ENCODE data around the gene CDYL2.
"Not testable (repeated sequence)": the region's sequence is repeated elsewhere in the genome, so short reads cannot be mapped to it uniquely, and the experiment has no call there.

CDYL2 gene

DNA sequence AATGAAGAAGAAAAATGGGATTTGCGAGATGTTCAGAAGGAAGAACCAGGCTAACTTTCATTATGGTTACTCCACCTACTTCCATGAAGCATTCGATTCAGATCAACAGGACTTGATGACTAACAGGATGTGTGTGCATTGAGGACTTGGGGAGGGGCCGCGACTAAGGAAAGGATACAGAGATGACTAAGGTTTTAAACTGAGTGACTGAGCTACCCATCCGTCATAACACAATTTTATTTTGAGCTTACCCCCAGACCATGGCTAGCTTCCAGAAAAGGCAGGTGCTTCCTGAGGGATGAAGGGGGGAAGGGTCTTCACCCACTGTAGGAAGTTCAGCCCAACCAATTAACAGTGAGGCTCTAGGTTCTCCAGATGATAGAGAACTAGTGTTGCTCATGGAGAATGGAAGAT, 2.5 kb upstream of the CDYL2 start:
- no peak for DNase-seq

DNA sequence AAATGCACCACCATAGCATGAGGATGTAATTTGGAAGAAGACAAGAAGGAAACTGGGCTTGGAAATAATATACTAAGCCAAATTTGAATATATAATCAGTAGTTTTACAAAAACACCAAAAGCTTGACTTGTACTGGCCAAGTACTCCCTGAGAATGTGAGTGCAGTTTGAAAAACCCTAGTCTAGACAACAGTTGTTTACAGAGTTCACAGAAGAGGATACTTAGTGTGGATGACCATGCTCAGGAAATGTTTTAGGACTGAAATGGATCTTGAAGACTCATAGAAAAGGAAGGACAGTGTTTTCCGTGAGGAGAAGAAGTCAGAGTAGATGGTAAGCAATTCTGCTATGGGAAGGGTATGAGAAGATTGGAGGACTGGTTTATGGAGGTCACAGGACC, 1.9 kb upstream of the CDYL2 start:
- no peak for DNase-seq

DNA sequence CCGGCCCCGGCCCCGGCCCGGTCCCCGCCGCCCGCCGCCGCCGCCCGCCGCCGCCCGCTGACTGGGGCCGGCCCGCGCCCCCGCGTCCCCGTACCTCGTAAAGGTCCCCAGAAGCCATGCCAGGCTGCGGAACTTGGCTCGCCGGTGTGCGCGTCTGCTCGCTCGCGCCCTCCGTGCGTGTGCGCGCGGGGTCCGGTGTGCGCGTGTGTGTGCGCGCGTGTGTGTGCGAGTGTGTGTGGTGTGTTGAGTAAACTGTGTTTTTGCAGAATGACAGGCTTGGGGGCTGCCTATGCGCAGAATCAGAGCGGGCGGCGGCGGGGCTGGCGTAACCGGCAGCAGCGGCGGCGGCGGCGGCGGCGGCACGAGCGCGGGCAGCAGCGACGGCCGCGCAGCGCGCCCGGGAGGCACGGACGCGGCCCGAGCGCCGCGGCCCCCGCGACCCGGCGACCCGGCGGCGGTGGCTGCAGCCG, 307 bp downstream of the CDYL2 start:
- no peak for DNase-seq

DNA sequence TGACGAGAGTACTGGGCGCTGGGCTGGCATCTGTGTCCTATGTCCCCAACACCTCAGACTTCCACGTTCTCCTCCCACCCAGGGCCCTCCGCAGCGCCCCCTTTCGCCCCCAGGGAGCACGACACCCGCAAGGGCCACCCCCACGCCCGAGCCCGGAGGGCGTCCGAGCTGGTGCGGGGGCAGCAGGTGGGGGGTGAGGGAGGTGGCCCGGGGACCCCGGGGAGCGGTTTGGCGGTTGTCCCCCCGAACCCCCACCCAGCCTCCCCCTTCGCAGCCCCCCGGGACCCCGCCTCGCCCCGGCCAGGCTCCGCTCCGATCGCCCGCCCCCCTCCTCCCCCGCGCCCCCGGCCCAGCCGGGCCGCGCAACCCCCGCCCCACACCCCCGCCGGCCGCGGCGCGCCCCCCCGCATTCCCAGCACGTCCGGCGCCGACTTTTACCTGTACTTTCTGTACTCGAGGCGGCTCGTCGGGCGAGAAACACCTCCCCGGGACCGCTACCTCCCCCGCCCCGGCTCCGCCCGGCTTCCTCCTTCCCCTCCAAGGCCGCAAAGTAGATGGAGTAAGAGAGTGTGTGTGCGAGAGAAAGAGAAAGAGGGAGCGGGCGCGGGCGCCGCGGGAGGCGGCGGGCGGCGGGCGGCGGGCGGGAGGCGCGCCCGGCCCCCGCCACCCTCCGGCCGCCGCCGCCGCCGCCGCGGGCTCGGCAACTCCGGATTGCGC, 901 bp downstream of the CDYL2 start:
- DNase-seq = no peak

DNA sequence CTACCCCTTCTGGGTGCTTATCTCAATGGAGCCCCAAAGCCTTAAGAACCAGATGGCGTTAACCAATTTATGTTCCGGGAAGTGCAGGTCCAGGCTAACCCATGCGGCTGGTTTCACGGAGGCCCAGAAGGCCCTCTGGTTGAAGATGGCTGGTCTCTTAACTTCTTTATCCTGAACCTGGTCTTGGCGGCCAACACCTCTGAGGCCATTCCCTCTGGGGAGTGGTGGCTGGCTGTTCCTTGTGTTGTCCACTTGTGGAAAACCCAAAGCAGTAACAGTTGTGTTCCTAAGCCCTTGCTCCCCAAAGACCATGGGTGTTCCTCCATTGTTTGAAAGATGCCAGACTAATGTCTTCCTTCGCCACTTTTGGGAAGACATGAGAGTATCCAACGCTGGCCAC, 1.5 kb downstream of the CDYL2 start:
- no peak for DNase-seq

DNA sequence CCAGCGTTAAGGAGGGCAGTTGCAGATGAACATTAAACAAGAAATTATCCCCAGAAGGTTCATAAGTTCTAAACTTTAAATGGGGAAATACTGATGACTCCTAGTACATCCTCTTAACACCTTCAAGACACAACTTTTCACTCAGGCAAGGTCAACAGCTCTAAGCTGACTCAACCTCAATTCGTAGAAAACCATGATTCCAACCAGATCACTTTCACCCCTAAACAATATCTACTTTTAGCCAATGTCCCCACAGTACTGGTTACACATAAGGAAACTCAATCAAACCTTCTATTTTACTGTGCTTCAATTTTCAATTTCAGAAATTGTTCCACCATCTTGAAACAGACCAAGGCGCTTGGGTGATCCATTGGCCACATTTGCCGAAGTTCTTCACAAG, 2.3 kb downstream of the CDYL2 start:
- DNase-seq = no peak

DNA sequence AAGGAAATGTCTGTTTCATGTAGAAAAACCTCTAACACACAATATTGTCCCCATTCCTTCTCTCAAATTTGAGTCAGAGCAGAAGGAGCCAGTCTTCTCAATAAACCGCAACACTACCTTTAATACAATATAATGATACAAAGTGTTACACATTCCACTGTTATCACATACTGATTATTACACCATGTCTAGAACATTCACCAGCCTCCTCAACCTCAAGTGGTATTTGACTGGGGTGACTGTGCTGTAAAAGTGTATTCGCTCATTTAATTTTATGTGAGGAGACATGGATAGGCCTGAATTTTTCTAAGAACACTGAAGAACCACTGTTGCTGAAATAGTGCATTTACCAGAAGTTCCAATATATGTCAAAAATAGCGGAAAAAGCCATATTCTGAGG, 10.3 kb downstream of the CDYL2 start:
- DNase-seq = no peak

DNA sequence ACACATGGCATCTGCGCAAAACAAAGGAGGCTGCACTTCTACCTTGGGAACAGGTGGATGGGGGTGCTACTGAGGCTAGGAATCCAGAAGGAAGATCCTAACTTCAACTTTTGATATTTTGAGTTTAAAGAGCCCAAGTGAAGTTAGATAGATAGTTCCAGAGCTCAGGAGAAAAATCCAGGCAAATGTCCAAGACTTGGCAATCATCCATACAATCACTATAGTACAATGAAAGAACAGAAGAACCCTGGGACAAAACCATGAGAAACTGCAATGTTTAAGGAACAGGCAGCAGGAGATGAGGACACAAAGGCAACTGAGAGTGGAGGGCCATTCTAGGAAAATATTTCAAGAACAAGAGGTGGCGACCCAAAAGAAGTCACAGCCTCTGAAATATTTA, 12.4 kb downstream of the CDYL2 start:
- DNase-seq = no peak

DNA sequence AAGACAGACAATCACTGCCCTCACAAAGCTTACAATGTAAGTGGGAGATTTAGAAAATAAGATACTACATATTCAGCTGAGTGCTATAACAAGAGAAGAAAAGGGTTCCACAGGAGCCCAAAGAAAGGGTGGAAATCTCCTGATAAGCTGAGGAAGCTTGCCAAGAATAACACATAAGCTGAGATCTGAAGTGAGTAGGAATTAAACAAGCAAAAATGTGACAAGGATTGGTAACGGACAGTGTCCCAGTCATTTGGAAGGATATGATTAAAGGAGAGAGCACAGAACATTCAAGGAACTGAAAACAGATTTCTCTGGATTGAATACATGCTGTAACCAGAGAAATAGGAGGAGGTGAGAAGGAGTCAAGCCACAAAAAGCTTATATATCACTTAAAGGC, 13.0 kb downstream of the CDYL2 start:
- no peak for DNase-seq

DNA sequence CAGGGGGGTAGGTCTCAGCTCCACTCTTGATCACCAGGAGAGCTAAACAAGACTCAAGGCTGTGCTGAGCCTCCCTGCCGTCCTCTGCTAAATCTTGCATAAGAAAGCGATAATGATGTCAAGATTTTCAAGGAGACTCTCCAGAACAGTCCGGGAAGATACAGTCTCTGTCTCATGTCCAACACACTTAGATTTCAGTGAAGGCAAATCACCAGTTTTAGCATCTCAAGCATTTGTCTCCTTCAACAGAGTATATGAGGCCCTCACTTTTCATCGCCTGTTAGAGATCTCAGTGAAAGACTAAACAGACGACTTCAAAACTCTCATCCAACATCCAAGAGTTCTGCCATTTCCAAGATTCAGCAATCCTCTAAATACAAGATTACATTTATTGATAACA, 13.6 kb downstream of the CDYL2 start:
- no peak for DNase-seq

DNA sequence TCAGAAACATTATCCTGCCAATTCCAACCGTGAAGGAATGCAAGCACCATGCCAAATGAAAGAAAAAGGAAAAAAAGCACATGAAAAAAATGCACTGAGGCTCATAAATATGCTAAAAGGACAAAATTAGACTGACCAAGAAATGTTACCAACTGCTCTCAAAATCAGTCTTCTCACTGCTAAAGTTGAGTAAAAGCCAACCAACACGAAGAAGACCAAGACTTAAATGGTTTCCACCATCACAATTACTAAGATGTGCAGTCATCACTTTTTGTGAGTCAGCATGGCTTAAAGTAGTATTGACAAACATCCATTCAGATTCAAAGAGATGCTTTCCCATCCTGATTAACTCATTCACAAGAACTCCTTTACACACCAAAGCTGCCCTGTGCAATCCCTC, 16.4 kb downstream of the CDYL2 start:
- no peak for DNase-seq

DNA sequence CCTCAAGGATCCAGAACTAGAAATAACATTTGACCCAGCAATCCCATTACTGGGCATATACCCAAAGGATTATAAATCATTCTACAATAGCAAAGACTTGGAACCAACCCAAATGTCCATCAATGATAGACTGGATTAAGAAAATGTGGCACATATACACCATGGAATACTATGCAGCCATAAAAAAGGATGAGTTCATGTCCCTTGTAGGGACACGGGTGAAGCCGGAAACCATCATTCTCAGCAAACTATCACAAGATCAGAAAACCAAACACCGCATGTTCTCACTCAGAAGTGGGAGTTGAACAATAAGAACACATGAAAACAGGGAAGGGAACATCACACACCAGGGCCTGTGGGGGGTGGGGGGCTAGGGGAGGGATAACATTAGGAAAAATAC, 17.8 kb downstream of the CDYL2 start:
- DNase-seq = not testable (repeated sequence)

DNA sequence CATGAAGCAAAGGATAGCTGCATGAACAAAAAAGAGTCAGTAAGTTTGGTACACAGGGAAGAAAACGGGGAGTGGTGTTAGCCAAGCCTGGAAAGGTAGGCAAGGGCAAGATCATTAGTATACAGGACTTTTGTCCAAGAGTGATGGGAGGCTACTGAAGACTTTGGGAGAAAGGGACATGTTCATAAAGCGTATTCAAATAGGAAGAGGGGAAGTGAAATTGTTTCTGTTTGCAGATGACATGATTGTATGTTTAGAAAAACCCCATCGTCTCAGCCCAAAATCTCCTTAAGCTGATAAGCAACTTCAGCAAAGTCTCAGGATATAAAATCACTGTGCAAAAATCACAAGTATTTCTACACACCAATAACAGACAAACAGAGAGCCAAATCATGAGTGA, 19.4 kb downstream of the CDYL2 start:
- DNase-seq = no peak

DNA sequence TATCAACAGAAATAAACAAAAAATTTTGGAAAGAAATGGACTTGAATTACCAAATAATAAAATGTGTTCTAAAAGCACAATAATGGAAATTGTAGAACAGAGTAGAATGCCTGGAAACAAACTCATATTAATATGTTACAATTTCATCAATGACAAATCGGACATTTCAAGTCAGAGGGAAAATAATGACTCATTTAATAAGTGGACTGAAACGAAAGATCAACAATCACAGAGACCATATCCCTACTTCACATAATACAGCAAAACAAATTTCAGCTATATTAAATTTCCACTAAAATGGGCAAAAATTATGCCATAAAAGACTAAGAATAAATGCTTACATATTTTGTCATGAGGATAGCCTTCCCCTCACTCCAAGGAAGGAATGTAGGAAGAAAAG, 25.7 kb downstream of the CDYL2 start:
- no peak for DNase-seq

DNA sequence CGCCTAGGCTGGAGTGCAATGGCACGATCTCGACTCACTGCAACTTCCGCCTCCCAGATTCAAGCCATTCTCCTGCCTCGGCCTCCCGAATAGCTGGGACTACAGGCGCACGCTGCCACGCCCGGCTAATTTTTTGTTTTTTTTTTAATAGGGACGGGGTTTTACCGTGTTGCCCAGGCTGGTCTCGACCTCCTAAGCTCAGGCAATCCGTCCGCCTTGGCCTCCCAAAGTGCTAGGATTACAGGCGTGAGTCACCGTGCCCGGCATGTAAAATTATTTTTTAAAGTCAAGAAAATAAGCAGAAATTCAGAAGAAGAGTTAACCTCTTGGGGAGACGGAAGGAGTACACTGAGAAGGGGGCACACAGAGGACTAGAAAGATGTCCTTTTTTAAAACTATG, 27.5 kb downstream of the CDYL2 start:
- no peak for DNase-seq

DNA sequence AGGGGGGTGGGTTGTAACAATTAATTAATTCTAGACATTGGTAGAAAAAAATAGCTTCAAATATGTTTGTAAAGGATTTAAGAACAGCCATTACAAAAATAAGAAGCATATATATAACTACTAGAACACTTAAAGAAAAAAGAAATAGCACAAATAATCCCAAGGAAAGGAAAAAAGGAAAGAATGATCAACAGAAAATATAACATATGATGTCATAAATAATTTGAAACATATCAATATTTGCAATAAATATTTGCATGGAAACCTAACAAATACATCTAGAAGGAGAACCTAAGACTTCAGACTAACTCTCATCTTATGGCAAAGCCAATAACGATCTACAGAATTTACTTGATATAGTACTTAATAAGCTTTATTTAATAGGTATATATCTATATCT, 28.9 kb downstream of the CDYL2 start:
- no peak for DNase-seq

DNA sequence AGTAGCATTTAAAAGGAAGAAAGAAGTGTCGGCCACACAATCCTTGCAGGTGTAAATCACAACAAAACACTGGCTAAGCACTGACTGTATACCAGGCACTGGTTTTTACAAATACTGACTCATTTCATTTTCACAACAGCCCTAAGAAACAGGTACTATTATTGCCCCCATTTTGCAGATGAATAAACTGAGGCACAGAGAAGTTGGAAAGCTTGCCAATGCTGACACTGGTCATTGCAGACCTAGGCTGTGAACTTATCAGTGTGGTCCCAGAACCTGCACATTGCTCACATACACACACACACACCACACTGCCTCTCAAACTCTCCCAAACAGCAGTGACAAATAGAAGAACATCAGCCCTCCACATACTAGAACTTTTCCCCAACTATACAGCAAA, 37.6 kb downstream of the CDYL2 start:
- no peak for DNase-seq

DNA sequence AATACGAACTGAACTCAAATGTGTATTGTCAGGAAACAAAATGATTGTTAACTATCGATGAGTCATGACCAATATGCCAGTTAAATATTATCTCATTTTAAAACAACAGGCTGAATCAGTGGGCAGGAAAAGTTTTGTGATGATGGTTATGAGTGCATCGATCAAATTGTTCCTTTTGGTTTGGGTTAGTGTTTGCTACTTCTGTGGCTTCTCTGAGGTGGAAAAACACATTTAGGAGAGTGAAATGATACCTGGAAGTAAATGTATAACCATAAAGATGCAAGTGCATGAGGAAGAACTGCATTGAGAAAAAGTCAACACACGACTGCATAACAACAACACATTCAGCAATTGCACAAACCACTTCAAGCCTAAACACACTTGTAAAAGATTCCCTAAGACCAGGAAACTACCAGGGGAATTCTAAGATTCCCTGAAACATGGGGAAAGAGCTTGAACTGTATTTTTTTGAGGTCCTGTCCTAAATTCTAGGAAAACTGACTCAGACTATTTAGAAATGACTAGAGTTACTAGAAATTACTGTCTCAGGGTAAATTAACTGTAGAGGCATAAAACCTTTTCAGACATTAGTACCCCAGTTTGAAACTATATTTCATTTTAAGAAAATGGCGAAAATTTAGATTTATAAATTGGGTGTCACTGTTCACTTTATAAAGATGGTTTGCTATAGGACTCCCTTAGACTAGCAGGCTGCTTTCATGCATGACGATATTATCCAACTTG, 44.8 kb downstream of the CDYL2 start:
- no peak for DNase-seq

DNA sequence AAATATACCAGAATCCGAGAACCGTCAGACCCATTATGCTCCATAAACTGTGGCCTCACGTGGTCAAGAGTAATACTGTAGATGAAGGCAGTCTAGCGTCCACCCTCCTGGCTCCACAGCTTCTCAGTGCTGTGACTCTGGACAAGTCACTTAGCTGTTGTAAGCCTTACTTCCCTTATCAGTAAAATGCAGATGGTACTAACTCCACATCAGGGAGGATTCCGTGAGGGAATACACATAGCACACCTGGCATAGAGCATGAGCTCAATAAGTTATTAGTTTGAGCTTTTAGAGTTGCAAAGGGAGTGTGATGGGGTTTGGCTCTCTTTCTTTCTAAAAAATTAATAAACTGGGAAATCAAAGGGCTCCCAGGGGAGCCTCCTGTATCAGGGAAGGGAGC, 49.9 kb downstream of the CDYL2 start:
- no peak for DNase-seq

DNA sequence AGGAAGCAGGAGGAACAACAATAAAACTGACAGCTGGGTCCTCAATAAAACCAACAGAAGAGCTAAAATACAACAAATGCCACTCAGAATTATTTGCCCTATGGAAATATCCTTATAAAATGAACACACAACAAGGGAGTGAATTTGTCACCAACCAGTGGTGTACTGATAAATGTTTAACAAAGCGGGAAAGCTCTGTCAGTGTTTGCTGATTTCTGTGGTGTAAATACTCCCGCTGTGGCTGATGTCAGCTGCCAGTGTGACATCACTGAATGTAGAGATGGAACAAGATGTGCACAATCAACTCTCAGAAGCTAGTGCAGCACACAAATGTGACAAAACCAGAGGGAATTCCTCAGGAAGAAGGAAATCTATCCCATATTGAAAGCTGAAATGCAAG, 51.9 kb downstream of the CDYL2 start:
- DNase-seq = no peak

DNA sequence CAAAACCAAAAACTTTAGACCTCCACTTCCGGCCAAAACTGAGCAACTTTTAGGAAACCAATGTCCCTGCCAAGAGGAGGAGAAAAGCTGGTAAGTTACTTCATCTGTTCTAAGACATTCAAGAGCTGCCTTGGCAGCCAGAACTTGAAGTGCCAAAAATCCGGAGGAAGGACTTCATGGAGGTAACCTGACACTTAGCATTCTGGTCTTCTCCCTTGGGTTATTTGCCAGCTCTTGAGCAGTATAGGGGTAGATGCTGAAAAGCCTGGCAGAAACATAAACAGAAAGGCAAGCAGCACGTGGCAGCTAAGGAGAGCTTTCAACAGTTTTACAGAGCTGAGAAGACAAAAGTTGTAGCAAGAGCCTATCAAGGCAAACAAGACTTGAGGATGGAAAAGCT, 53.2 kb downstream of the CDYL2 start:
- DNase-seq = no peak

DNA sequence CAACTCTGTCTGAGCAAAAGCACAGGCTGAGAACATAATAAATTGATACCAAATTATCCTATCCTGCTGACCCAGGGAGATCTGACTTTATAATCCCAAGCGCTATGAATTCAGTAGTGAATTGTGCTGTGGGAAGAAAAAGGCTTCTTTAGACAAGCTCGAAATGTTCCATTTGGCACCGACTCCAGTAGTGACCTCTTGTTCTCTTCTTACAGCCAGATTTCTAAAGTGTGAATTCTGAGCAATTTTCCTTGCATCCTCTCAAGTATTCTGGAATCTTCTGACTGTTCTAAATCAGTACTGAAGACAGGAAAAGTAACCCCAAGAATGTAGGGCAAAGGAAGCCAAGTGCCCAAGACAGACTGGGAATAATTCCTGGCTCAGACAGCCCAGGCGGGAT, 58.2 kb downstream of the CDYL2 start:
- DNase-seq = no peak

DNA sequence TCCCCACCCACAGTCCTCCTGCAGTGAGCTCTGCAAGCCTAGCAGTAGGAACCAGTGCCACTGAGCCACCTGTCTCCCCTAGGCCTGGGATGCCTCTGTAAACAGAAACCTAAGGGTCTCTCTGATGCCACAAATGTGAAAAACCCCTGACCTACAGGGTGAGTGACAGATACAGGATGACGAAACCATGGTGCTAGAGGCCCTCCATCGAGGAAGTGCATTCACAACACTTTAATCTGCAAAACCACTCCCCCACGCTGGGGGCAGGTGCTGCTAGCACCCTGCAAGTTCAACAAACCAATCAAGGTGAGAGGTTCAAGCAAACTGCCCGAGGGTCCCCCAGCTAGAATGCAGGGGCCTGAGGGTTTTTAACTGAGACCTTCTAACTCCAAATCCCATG, 59.5 kb downstream of the CDYL2 start:
- no peak for DNase-seq

DNA sequence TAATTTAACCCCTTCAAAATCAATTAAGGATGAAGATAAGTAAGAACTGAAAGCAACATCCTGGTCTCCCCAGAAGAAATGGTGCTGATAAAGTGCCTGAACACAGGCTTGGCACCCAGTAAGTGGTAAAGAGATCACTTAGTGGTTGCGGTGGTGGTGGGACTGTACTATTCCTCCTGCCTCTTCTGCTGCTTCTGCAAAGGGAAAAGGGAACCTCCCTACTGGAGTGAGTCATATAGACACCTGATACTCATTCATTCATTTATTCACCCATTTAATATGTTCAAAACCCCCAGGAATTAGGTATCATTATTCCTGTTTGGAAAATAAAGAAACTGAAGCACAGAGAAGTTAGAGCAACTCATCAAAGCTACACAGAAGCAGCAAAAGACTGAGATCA, 60.6 kb downstream of the CDYL2 start:
- DNase-seq = no peak

DNA sequence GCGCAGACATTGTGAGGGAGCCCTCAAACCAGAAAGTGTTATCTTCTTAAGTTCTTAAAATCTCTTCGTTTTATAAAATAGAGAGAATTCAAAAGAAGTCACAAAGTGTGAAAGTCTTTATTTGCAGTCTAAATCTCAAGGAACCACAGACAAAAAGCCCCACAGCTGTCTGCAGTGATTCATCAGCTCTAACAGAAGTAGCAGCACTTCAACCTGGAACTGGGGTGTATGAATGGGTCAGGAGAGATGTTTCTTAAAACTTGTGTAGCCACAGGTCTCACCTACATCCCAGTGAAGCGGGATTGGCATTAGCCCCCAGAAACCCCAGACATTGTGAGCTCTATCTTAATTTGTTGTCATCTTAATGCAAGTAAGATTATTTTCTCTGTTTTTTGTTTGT, 61.1 kb downstream of the CDYL2 start:
- no peak for DNase-seq
